ENCODE data around the gene COPS9. TPM values are rescaled to one million over a fixed set of nuclear protein-coding genes. Genes with fewer than 3 reads are reported as not detected.

Gene COPS9
- total and polyA plus RNA-seq, 10 of the 15 experiments (the other 5 are each of a cell fraction or from before 2014, with no cell fraction given), result 80.8 to 419 (median 213) TPM

DNA sequence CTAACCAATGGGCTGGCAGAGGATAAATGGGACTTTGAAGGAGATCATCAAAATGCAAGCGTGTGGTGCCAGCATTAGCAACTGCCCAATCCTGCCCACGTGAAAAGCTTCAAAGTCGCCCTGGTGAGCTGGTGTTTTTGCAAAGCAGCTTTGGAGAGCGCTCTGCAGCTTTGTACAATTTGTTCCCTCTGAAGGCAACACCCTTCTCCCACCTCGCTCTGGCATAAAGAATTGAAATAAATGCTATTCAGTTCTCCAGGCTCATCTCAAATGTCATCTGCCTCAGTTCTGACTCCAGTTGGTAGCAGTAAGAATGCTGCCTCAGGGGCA, 3.5 kb downstream of the COPS9 start:
- H3K9ac ChIP-seq (ENCODE audit: control insufficient read depth, insufficient read depth, low read length), result no peak overlapping the region
- RAD21 ChIA-PET (ENCODE audit: unreplicated experiment), result no interaction called here
- intact Hi-C loops (cut with micrococcal nuclease; ENCODE audit: unreplicated experiment), result no loop called here
- no TSS peak for BruUV-seq (replicated peaks)
- SMC1A ChIA-PET (ENCODE audit: uncharacterized antibody, unreplicated experiment), result no interaction called here
- in situ Hi-C loops (cut with MboI), result no loop called here
- H3K36me3 ChIP-seq (ENCODE audit: control insufficient read depth in 2 of 2, insufficient read depth in 2 of 2, low read length in 1 of 2), result peaks cover 18 to 28% of the 10 kb centered on the region in 2 experiments
- H3K4me3 ChIP-seq, result no peak overlapping the region
- no peak for ATAC-seq
- no peak overlapping the region for H3K4me2 ChIP-seq (ENCODE audit: control insufficient read depth, insufficient read depth)
- H2AFZ ChIP-seq (ENCODE audit: control insufficient read depth, low read depth, low read length), result no peak overlapping the region
- H3K9me3 ChIP-seq (replicated peaks; ENCODE audit: control insufficient read depth, insufficient read depth, low read length), result no peaks in the 10 kb centered on the region
- no peaks in the 10 kb centered on the region; the same call in 1 of the 2 replicates for H3K4me1 ChIP-seq (ENCODE audit: control insufficient read depth, insufficient read depth, low read length)
- no peak overlapping the region for H3K27ac ChIP-seq (ENCODE audit: control insufficient read depth, insufficient read depth)
- FAIRE-seq, result no peak
- whole genome bisulfite sequencing (ENCODE audit: insufficient coverage, insufficient replicate concordance, low lambda C conversion rate, missing lambda C conversion rate), result 100% methylated on average over 5 of the region's 5 CpGs
- peaks cover 19% of the 10 kb centered on the region for H3K79me2 ChIP-seq (ENCODE audit: control insufficient read depth, insufficient read depth, low read length)
- TF ChIP-seq EED (IDR thresholded peaks at IDR 0.05; ENCODE audit: low read depth), result no peak
- no peak for TF ChIP-seq KLF5 (IDR thresholded peaks at IDR 0.05; ENCODE audit: partially characterized antibody)
- no peak for TF ChIP-seq POLR2AphosphoS2 (IDR thresholded peaks at IDR 0.05; ENCODE audit: low read depth, low read length)
- TF ChIP-seq, protein P1, sequence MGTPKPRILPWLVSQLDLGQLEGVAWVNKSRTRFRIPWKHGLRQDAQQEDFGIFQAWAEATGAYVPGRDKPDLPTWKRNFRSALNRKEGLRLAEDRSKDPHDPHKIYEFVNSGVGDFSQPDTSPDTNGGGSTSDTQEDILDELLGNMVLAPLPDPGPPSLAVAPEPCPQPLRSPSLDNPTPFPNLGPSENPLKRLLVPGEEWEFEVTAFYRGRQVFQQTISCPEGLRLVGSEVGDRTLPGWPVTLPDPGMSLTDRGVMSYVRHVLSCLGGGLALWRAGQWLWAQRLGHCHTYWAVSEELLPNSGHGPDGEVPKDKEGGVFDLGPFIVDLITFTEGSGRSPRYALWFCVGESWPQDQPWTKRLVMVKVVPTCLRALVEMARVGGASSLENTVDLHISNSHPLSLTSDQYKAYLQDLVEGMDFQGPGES (IDR thresholded peaks at IDR 0.05), result no peak
- no peak for TF ChIP-seq HSF1 (IDR thresholded peaks at IDR 0.05; ENCODE audit: low read depth, low read length)
- TF ChIP-seq YBX1 (IDR thresholded peaks at IDR 0.05), result no peak
- no peak for TF ChIP-seq MEF2B (IDR thresholded peaks at IDR 0.05; ENCODE audit: partially characterized antibody, poor library complexity, severe bottlenecking)
- no peak for TF ChIP-seq HDAC6 (IDR thresholded peaks at IDR 0.05; ENCODE audit: unreplicated experiment)
- no peak for TF ChIP-seq SIN3A (IDR thresholded peaks at IDR 0.05; ENCODE audit: low read depth, low read length)
- TF ChIP-seq TARDBP (IDR thresholded peaks at IDR 0.05; ENCODE audit: borderline replicate concordance), result no peak
- no peak for TF ChIP-seq YY1 (IDR thresholded peaks at IDR 0.05; ENCODE audit: low read depth, low read length)
- no peak for TF ChIP-seq CEBPZ (IDR thresholded peaks at IDR 0.05; ENCODE audit: low read depth, low read length)
- TF ChIP-seq CBFB (IDR thresholded peaks at IDR 0.05; ENCODE audit: low read depth), result no peak
- no peak for TF ChIP-seq RFX5 (IDR thresholded peaks at IDR 0.05; ENCODE audit: low read depth, low read length)
- TF ChIP-seq, protein P2, sequence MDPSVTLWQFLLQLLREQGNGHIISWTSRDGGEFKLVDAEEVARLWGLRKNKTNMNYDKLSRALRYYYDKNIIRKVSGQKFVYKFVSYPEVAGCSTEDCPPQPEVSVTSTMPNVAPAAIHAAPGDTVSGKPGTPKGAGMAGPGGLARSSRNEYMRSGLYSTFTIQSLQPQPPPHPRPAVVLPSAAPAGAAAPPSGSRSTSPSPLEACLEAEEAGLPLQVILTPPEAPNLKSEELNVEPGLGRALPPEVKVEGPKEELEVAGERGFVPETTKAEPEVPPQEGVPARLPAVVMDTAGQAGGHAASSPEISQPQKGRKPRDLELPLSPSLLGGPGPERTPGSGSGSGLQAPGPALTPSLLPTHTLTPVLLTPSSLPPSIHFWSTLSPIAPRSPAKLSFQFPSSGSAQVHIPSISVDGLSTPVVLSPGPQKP (IDR thresholded peaks at IDR 0.05; ENCODE audit: low read depth, low read length), result no peak
- no peak for TF ChIP-seq USF2 (IDR thresholded peaks at IDR 0.05; ENCODE audit: borderline replicate concordance, low read depth, low read length)
- TF ChIP-seq POLR2AphosphoS5 (IDR thresholded peaks at IDR 0.05; ENCODE audit: low read length), result no peak
- TF ChIP-seq TCF12 (IDR thresholded peaks at IDR 0.05; ENCODE audit: low read depth, low read length), result no peak
- TF ChIP-seq ZNF384 (IDR thresholded peaks at IDR 0.05; ENCODE audit: borderline replicate concordance, low read depth, low read length), result no peak
- CTCF ChIA-PET, result no interaction called here
- no peaks in the 10 kb centered on the region for H3K27me3 ChIP-seq (replicated peaks in 1 of 2; ENCODE audit: control insufficient read depth in 2 of 2, insufficient read depth in 2 of 2, low read length in 1 of 2)
- POLR2A ChIA-PET, result no interaction called here
- no peak for DNase-seq (ENCODE audit: low read depth, low spot score)
- H4K20me1 ChIP-seq (ENCODE audit: control insufficient read depth, insufficient read depth), result no peaks in the 10 kb centered on the region
